Kidney (tissue), 14 donors: ENCODE data around the gene LSM7. TPM values are rescaled to one million over a fixed set of nuclear protein-coding genes. Genes with fewer than 3 reads are reported as not detected.

Experiments
- DNase-seq, 5 donors: peaks; one replicate each; pipeline ENCODE4 v3.0.0-alpha.2; 2013 to 2020
- FAIRE-seq: peaks from 2 replicates; lab custom pipeline; 2012; peaks lifted over from hg19 to GRCh38; lab: Jason Lieb, UNC
- H3K27ac ChIP-seq, 2 donors: one replicate each; pipeline ENCODE4 v1.7.0; 2013; ENCODE audit warnings: low read depth in 2 of 2, low read length in 2 of 2, inconsistent platforms in 1 of 2
- H3K27me3 ChIP-seq: one replicate; pipeline ENCODE4 v1.7.1; 2013; ENCODE audit warnings: low read length, inconsistent platforms; ENCODE audit not compliant: control insufficient read depth, insufficient read depth
- H3K36me3 ChIP-seq, 3 donors: one replicate each; pipeline versions ENCODE4 v1.7.0 to v1.7.1; 2013; ENCODE audit warnings: low read length in 3 of 3, control low read depth in 1 of 3, inconsistent platforms in 1 of 3; ENCODE audit not compliant: insufficient read depth in 3 of 3, control insufficient read depth in 2 of 3
- H3K4me1 ChIP-seq, 3 donors: one replicate each; pipeline versions ENCODE4 v1.7.0 to v1.7.1; 2013; ENCODE audit warnings: low read length in 3 of 3, inconsistent platforms in 1 of 3, low read depth in 1 of 3; ENCODE audit not compliant: control insufficient read depth in 2 of 3, insufficient read depth in 2 of 3
- H3K4me3 ChIP-seq, 3 donors: one replicate each; pipeline versions ENCODE4 v1.7.0 to v1.8.1; 2013; ENCODE audit warnings: low read length in 3 of 3, control low read depth in 1 of 3, inconsistent platforms in 1 of 3
- H3K9ac ChIP-seq, 3 donors: one replicate each; pipeline versions ENCODE4 v1.7.0 to v1.7.1; 2013; ENCODE audit warnings: low read length in 3 of 3, control low read depth in 1 of 3, inconsistent platforms in 1 of 3
- H3K9me3 ChIP-seq, 3 donors: one replicate each; pipeline versions ENCODE4 v1.7.0 to v1.7.1; 2013; ENCODE audit warnings: low read length in 3 of 3, control low read depth in 1 of 3, inconsistent platforms in 1 of 3; ENCODE audit not compliant: control insufficient read depth in 2 of 3, insufficient read depth in 1 of 3
- intact Hi-C: fragments of 100-400 bp; cut with DNase I; formaldehyde crosslinking; loops from one replicate; pipeline ENCODE4 v1.11.1; 2022
- polyA plus RNA-seq: library from polyadenylated mRNA; stranded (reverse); fragments of 350-450 nt; fragmentation: Illumina TruSeq; extraction: RNeasy Lipid Tissue Mini Kit (QIAGEN cat#74804); gene quantifications from one replicate; pipeline ENCODE4 v1.2.3, GENCODE V29; 2014; ENCODE audit warnings: low read depth, low replicate concordance; ENCODE audit not compliant: insufficient read depth
- total RNA-seq: library from RNA; stranded (reverse); fragmentation: NEBNext Ultra II Directional; extraction: Animal tissue kit (Norgen Biotek cat#: 25700); gene quantifications from one replicate; pipeline ENCODE4 v1.2.1, GENCODE V29; 2021
- TF ChIP-seq, protein P1 (sequence below): IDR thresholded peaks from 3 replicates; pipeline ENCODE4 v1.5.1; 2012; ENCODE audit warnings: mild to moderate bottlenecking, moderate library complexity, borderline replicate concordance; ENCODE audit not compliant: insufficient read depth; ENCODE audit errors: extremely low read depth
- donor health status: control.
- donor health status: control.
- donor health status: control.
- donor health status: control.
- donor health status: control.
- donor health status: DM: yes; HTN: yes; CAD: no.
- donor health status: Normal renal cell carcinoma (clear cell type).

Gene LSM7
- total and polyA plus RNA-seq, 2 donors from 2014 or later, result 54.0 to 160 TPM

GRCh38 chr19:2276429-2276986, 51.9 kb downstream of the LSM7 start:
- DNase-seq (no peak), FAIRE-seq (no peak)
- Histone ChIP-seq H3K9ac (no peak overlapping the region), H3K4me3 (no peak overlapping the region), H3K27me3 (no peaks in the 10 kb centered on the region), H3K9me3 (no peaks in the 10 kb centered on the region), H3K36me3 (peaks cover 0 to 11% (median 0%) of the 10 kb centered on the region in 3 donors), H3K4me1 (peaks cover 0 to 17% (median 4%) of the 10 kb centered on the region in 3 donors), H3K27ac (no peak overlapping the region)
- TF ChIP-seq, protein P1, sequence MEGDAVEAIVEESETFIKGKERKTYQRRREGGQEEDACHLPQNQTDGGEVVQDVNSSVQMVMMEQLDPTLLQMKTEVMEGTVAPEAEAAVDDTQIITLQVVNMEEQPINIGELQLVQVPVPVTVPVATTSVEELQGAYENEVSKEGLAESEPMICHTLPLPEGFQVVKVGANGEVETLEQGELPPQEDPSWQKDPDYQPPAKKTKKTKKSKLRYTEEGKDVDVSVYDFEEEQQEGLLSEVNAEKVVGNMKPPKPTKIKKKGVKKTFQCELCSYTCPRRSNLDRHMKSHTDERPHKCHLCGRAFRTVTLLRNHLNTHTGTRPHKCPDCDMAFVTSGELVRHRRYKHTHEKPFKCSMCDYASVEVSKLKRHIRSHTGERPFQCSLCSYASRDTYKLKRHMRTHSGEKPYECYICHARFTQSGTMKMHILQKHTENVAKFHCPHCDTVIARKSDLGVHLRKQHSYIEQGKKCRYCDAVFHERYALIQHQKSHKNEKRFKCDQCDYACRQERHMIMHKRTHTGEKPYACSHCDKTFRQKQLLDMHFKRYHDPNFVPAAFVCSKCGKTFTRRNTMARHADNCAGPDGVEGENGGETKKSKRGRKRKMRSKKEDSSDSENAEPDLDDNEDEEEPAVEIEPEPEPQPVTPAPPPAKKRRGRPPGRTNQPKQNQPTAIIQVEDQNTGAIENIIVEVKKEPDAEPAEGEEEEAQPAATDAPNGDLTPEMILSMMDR, result no peak
- intact Hi-C loops, result no loop called here

DNA sequence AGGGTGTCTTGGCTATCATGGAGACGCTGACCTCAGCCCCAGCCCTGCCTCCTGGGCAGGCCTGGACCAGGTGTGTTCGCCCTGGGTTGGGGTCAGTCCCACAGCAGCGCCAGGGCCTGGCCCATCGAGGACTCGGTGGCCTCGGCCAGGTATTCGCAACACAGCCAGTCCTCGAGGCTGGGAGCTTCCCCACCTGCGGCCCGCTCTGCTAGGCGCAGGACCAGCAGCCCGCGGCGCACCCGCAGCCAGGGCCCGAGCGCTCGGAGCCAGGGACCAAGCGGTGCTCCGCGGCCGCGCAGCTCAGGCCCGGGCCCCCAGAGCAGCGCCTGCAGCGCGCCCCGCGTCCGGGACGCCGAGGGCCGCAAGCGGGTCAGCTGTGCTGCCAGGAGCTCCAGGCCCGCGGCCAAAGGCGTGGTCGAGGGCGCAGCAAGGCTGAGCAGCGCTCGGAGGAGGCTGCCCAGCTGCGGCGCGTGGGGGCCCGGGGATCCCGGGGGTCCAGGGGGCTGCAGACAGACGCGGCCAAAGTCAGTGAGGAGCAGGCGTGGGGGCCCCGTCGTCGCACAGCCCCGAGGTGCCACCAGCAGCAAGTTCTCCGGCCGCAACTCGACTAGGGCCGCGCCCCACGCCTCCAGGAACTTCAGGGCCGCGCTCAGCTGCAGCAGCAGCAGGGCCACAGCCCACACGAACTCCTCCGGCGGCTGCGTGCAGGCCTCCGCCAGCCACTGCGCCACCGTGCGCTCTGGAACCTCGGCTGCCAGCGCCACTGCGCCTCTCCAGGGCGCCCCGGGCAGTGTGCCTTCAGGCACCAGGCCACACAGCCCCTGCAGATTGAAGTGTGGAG, 52.6 kb downstream of the LSM7 start:
- peaks cover 0 to 14% (median 0%) of the 10 kb centered on the region in 3 donors for H3K36me3 ChIP-seq
- intact Hi-C loops, result no loop called here
- H3K9me3 ChIP-seq, result no peaks in the 10 kb centered on the region
- no peak overlapping the region for H3K4me3 ChIP-seq
- peaks cover 0 to 20% (median 4%) of the 10 kb centered on the region in 3 donors for H3K4me1 ChIP-seq
- DNase-seq (no peak), FAIRE-seq (no peak)
- H3K27me3 ChIP-seq, result no peaks in the 10 kb centered on the region
- H3K27ac ChIP-seq, result no peak overlapping the region
- H3K9ac ChIP-seq, result no peak overlapping the region
- TF ChIP-seq, protein P1, result no peak

DNA sequence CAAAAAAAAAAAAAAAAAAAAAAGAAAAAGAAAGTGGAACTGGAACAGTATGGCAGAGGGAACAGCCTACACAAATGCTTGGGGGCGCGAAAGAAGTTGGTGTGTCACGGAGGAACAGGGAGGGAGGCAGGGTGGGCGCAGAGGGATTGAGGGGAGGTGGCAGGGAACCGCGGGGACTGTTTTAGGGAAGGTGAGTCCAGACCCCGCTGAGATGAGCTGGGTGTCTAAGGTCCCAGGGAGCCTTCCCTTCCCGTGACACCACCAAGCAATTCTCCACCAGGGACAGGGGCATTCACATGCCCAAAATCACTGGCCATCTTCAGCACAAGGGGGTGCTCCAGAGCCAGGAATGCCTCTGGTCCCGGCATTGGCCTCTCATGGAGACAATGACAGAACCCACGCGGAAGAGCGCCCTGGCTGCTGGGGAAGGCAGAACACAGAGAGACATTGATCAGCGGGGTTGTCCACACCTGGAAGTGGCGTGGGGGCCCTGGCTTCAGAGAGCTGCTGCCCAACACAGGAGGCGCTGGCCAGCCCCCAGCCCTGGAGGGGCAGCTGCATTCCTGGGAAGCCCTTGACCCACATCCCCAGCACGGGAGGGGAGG, 53.4 kb downstream of the LSM7 start:
- intact Hi-C loops, result no loop called here
- FAIRE-seq (no peak), DNase-seq (peak in 3 of 5 donors; percentile 70 to 84 (median 71))
- Histone ChIP-seq H3K27ac (no peak overlapping the region), H3K9ac (no peak overlapping the region), H3K36me3 (peaks cover 0 to 14% (median 0%) of the 10 kb centered on the region in 3 donors), H3K9me3 (no peaks in the 10 kb centered on the region), H3K27me3 (no peaks in the 10 kb centered on the region), H3K4me1 (peaks cover 0 to 20% (median 4%) of the 10 kb centered on the region in 3 donors), H3K4me3 (no peak overlapping the region)
- TF ChIP-seq, protein P1, result peak; percentile 40
